Upper lobe of left lung (tissue), 6 donors: Measurements from ENCODE around the gene SLC25A53. TPM values are rescaled to one million over a fixed set of nuclear protein-coding genes. Genes with fewer than 3 reads are reported as not detected.

Source experiments
- ATAC-seq, 2 donors: fragments of 200-7000 bp; cut with Tn5 transposase; one replicate each; pipeline ENCODE4 v1.9.1; 2022; ENCODE audit warnings: mild to moderate bottlenecking in 2 of 2, moderate library complexity in 2 of 2; ENCODE audit not compliant: low FRiP score in 2 of 2
- DNase-seq, 2 donors: peaks; one replicate each; pipeline ENCODE4 v3.0.0-alpha.2; 2019 to 2020
- H3K27ac ChIP-seq, 4 donors: fragments of 200-600 bp; sonication (generic); one replicate each; pipeline ENCODE4 v1.5.1; 2016 to 2019
- H3K27me3 ChIP-seq, 4 donors: fragments of 200-600 bp; sonication (generic); one replicate each; pipeline ENCODE4 v1.5.1; 2017 to 2019
- H3K36me3 ChIP-seq, 4 donors: fragments of 200-600 bp; sonication (generic); one replicate each; pipeline ENCODE4 v1.5.1; 2016 to 2019
- H3K4me1 ChIP-seq, 4 donors: fragments of 200-600 bp; sonication (generic); one replicate each; pipeline ENCODE4 v1.5.1; 2018 to 2019
- H3K4me3 ChIP-seq, 4 donors: fragments of 200-600 bp; sonication (generic); one replicate each; pipeline ENCODE4 v1.5.1; 2017 to 2019; ENCODE audit warnings: mild to moderate bottlenecking in 2 of 4, moderate library complexity in 1 of 4
- H3K9me3 ChIP-seq, 4 donors: fragments of 200-600 bp; sonication (generic); one replicate each; pipeline ENCODE4 v1.5.1; 2018 to 2019
- CTCF ChIP-seq, 6 experiments: fragments of 450-650 bp in 4 of 6; fragments of 200-600 bp in 2 of 6; sonication (generic) in 2 of 6; IDR thresholded peaks; one replicate each; pipeline ENCODE4 v1.5.1; 2016 to 2019; ENCODE audit warnings: antibody characterized with exemption in 6 of 6
- EP300 ChIP-seq, 4 donors: sonication (generic); formaldehyde crosslinking; IDR thresholded peaks; one replicate each; pipeline ENCODE4 v1.5.1; 2017; ENCODE audit warnings: antibody characterized with exemption in 4 of 4, control low read depth in 2 of 4
- POLR2A ChIP-seq, 4 donors: fragments of 450-650 bp; IDR thresholded peaks; one replicate each; pipeline ENCODE4 v1.5.1; 2016 to 2017; ENCODE audit warnings: antibody characterized with exemption in 4 of 4, mild to moderate bottlenecking in 2 of 4
- POLR2AphosphoS5 ChIP-seq, 2 donors: sonication (generic); formaldehyde crosslinking; IDR thresholded peaks; one replicate each; pipeline ENCODE4 v1.5.1; 2017; ENCODE audit warnings: antibody characterized with exemption in 2 of 2
- WGBS, 2 donors: methylation state at CpG; one replicate each; pipeline ENCODE4 v1.1.5; 2017 to 2018; 5-methylcytosine and 5-hydroxymethylcytosine counted together
- total RNA-seq, 6 donors: library from RNA; depleted of rRNA in 4 of 6; stranded (reverse); fragments of >200 nt in 4 of 6; gene quantifications; one replicate each; pipeline versions ENCODE4 v1.1.0 to v1.2.1, GENCODE V29; 2016 to 2021
- donor health status: DM: no; HTN: no; CAD: no; lungs with moderate emphysema.
- donor health status: DM: no; HTN: yes; CAD: no; lungs with severe emphysema.

SLC25A53 gene
- total RNA-seq, 6 donors from 2014 or later: 2.3 to 13.5 (median 7.6) TPM

- WGBS, 2 donors: 28 to 30% methylated on average over 8 to 10 of the region's 10 CpGs
- TF ChIP-seq EP300 (IDR thresholded peaks at IDR 0.05) (no peak), POLR2AphosphoS5 (IDR thresholded peaks at IDR 0.05) (no peak), CTCF (IDR thresholded peaks at IDR 0.05) (peak; percentile 50 to 69 (median 62))
- peak in 1 of 2 donors; percentile 65 for DNase-seq
- ATAC-seq: peak; percentile 80 to 93
- H3K4me3 ChIP-seq: peak overlapping the region in 2 of 4 donors; percentile 34 to 38
- no peak overlapping the region for H3K27ac ChIP-seq
- no peaks in the 10 kb centered on the region for H3K36me3 ChIP-seq
- no peaks in the 10 kb centered on the region for H3K27me3 ChIP-seq
- peaks cover 0 to 6% (median 0%) of the 10 kb centered on the region in 4 donors for H3K4me1 ChIP-seq
- H3K9me3 ChIP-seq: no peaks in the 10 kb centered on the region
Measured at GRCh38 chrX:104136241-104137019, 20.4 kb downstream of the SLC25A53 start.

- no peak overlapping the region for H3K27ac ChIP-seq
- no peak overlapping the region for H3K4me3 ChIP-seq
- DNase-seq: no peak
- H3K9me3 ChIP-seq: no peaks in the 10 kb centered on the region
- 74 to 93% methylated on average over 1 of the region's 1 CpG for WGBS, 2 donors
- H3K4me1 ChIP-seq: peaks cover 0 to 6% (median 0%) of the 10 kb centered on the region in 4 donors
- no peak for ATAC-seq
- H3K27me3 ChIP-seq: no peaks in the 10 kb centered on the region
- peaks cover 0 to 3% (median 0%) of the 10 kb centered on the region in 4 donors for H3K36me3 ChIP-seq
- TF ChIP-seq CTCF (IDR thresholded peaks at IDR 0.05) (no peak), POLR2AphosphoS5 (IDR thresholded peaks at IDR 0.05) (no peak), EP300 (IDR thresholded peaks at IDR 0.05) (no peak), POLR2A (IDR thresholded peaks at IDR 0.05) (no peak)
Measured at GRCh38 chrX:104135677-104136076, 21.1 kb downstream of the SLC25A53 start.

- H3K36me3 ChIP-seq: peaks cover 0 to 12% (median 0%) of the 10 kb centered on the region in 4 donors
- DNase-seq (no peak), ATAC-seq (no peak)
- WGBS, 2 donors: 61 to 86% methylated on average over 5 of the region's 5 CpGs
- H3K9me3 ChIP-seq: no peaks in the 10 kb centered on the region
- H3K27ac ChIP-seq: no peak overlapping the region
- no peak overlapping the region for H3K4me3 ChIP-seq
- TF ChIP-seq POLR2AphosphoS5 (IDR thresholded peaks at IDR 0.05): no peak
- no peak for TF ChIP-seq POLR2A (IDR thresholded peaks at IDR 0.05)
- TF ChIP-seq EP300 (IDR thresholded peaks at IDR 0.05): no peak
- no peak for TF ChIP-seq CTCF (IDR thresholded peaks at IDR 0.05)
- no peaks in the 10 kb centered on the region for H3K27me3 ChIP-seq
- H3K4me1 ChIP-seq: peaks cover 0 to 6% (median 0%) of the 10 kb centered on the region in 4 donors
Measured at GRCh38 chrX:104134583-104135261, 22.1 kb downstream of the SLC25A53 start.

- no peaks in the 10 kb centered on the region for H3K27me3 ChIP-seq
- WGBS, 2 donors: 74 to 90% methylated on average over 5 to 6 of the region's 6 CpGs
Measured at GRCh38 chrX:104130808-104131207, 26.0 kb downstream of the SLC25A53 start.

More at GRCh38 chrX:104130808-104131207, 26.0 kb downstream of the SLC25A53 start:
- no peak overlapping the region for H3K4me3 ChIP-seq
- TF ChIP-seq POLR2A (IDR thresholded peaks at IDR 0.05) (no peak), EP300 (IDR thresholded peaks at IDR 0.05) (no peak), POLR2AphosphoS5 (IDR thresholded peaks at IDR 0.05) (no peak), CTCF (IDR thresholded peaks at IDR 0.05) (no peak)
- H3K4me1 ChIP-seq: no peaks in the 10 kb centered on the region
- ATAC-seq (no peak), DNase-seq (no peak)
- peaks cover 0 to 15% (median 0%) of the 10 kb centered on the region in 4 donors for H3K36me3 ChIP-seq
- H3K9me3 ChIP-seq: no peaks in the 10 kb centered on the region
- H3K27ac ChIP-seq: no peak overlapping the region
